Endodermal cell (in vitro differentiated cells): ENCODE data around the gene CPN1. TPM values are rescaled to one million over a fixed set of nuclear protein-coding genes. Genes with fewer than 3 reads are reported as not detected.
"Not testable (repeated sequence)": the region's sequence is repeated elsewhere in the genome, so short reads cannot be mapped to it uniquely, and the experiment has no call there.

Source experiments
- DNase-seq: peaks from one replicate; pipeline ENCODE4 v3.0.0-alpha.2; 2017
- H3K27ac ChIP-seq: 2 replicates; pipeline ENCODE4 v1.5.1; 2013; ENCODE audit warnings: mild to moderate bottlenecking, low read depth, low read length, moderate library complexity
- H3K27me3 ChIP-seq: 2 replicates; pipeline ENCODE4 v1.6.1; 2013; ENCODE audit warnings: mild to moderate bottlenecking, low read length, moderate library complexity; ENCODE audit not compliant: insufficient read depth, control insufficient read depth, poor library complexity, severe bottlenecking
- H3K36me3 ChIP-seq: 2 replicates; pipeline ENCODE4 v1.7.0; 2013; ENCODE audit warnings: mild to moderate bottlenecking, low read length, moderate library complexity; ENCODE audit not compliant: control insufficient read depth, insufficient read depth
- H3K4me1 ChIP-seq: one replicate; pipeline ENCODE4 v1.7.0; 2013; ENCODE audit warnings: low read length; ENCODE audit not compliant: control insufficient read depth, insufficient read depth
- H3K4me3 ChIP-seq: 2 replicates; pipeline ENCODE4 v1.5.1; 2013; ENCODE audit warnings: mild to moderate bottlenecking, low read length, moderate library complexity
- H3K9ac ChIP-seq: 2 replicates; pipeline ENCODE4 v1.6.1; 2013; ENCODE audit warnings: mild to moderate bottlenecking, low read length, moderate library complexity; ENCODE audit not compliant: poor library complexity, severe bottlenecking; ENCODE audit errors: extremely low read depth
- H3K9me3 ChIP-seq: 2 replicates; pipeline ENCODE4 v1.6.1; 2013; ENCODE audit warnings: mild to moderate bottlenecking, low read length, moderate library complexity; ENCODE audit not compliant: control insufficient read depth
- H3K27ac Mint-ChIP-seq: 2 replicates; pipeline ENCODE4 v1.8.0; 2020; ENCODE audit warnings: mixed read lengths
- H3K27me3 Mint-ChIP-seq: 2 replicates; pipeline ENCODE4 v1.8.0; 2021; ENCODE audit warnings: mild to moderate bottlenecking, mixed read lengths; ENCODE audit not compliant: insufficient read depth
- H3K36me3 Mint-ChIP-seq: 2 replicates; pipeline ENCODE4 v1.8.0; 2020; ENCODE audit warnings: low read depth, mixed read lengths
- H3K4me1 Mint-ChIP-seq: 2 replicates; pipeline ENCODE4 v1.8.0; 2020; ENCODE audit warnings: mixed read lengths
- H3K4me3 Mint-ChIP-seq: 2 replicates; pipeline ENCODE4 v1.8.0; 2020; ENCODE audit warnings: mild to moderate bottlenecking, moderate library complexity, mixed read lengths
- H3K9me3 Mint-ChIP-seq: 2 replicates; pipeline ENCODE4 v1.8.0; 2020; ENCODE audit warnings: mild to moderate bottlenecking, mixed read lengths
- WGBS, 2 experiments: methylation state at CpG; one replicate each; pipeline versions ENCODE4 v1.1.5 to v1.1.7; 2013; ENCODE audit warnings: missing lambda C conversion rate in 2 of 2, mixed read lengths in 1 of 2; ENCODE audit not compliant: insufficient coverage in 1 of 2, insufficient read length in 1 of 2; 5-methylcytosine and 5-hydroxymethylcytosine counted together
- total RNA-seq, 2 donors: library from RNA; stranded (reverse); fragmentation: NEBNext Ultra II Directional in 1 of 2; extraction: Animal tissue kit (Norgen Biotek cat#: 25700) in 1 of 2; gene quantifications; 2 replicates in 1 of 2; 3 replicates in 1 of 2; pipeline ENCODE4 v1.2.1, GENCODE V29; 2021
- TF ChIP-seq, protein P1 (sequence below): fragments of 200-600 bp; sonication (generic); conservative IDR thresholded peaks from 2 replicates; pipeline ENCODE4 v1.5.0; 2021; ENCODE audit warnings: antibody characterized with exemption, mild to moderate bottlenecking

Gene CPN1
- total RNA-seq, 2 donors from 2014 or later: 0.71 to 1.3 TPM

DNA sequence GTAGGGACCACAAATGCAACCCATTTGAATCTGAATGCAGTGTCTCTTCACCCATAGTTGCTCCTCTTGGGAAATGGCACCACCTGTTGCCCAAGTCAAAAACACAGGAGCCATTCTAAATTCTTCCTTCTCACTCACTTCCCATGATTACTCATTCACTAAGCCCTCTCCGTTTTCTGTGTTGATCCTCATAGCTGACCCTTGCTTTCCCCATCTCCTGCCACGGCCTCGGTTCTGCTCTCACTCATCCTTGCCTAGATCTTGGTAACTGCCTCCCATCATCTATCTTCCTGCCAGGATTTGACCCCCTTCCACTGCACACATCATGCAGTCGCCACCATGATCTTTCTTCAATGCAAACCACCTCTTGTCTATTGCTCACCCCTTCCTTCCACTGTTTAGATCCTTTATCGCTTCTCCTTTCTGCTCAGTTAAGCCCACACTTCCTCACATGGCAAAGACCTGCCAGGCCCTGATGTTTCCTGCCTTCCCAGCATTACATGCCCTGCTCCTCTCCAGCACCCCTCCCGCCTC, 19.0 kb upstream of the CPN1 start:
- H3K4me3 ChIP-seq: no peak overlapping the region
- DNase-seq: peak; percentile 62
- 65 to 66% methylated on average over 6 of the region's 6 CpGs for WGBS, 2 experiments
- peaks cover 54% of the 10 kb centered on the region for H3K9me3 Mint-ChIP-seq
- no peak overlapping the region for H3K9ac ChIP-seq
- no peak overlapping the region for H3K27ac ChIP-seq
- no peaks in the 10 kb centered on the region for H3K4me1 ChIP-seq
- H3K27ac Mint-ChIP-seq: no peak overlapping the region
- peaks cover 70% of the 10 kb centered on the region for H3K9me3 ChIP-seq
- no peaks in the 10 kb centered on the region for H3K36me3 Mint-ChIP-seq
- no peaks in the 10 kb centered on the region for H3K27me3 ChIP-seq
- TF ChIP-seq, protein P1, sequence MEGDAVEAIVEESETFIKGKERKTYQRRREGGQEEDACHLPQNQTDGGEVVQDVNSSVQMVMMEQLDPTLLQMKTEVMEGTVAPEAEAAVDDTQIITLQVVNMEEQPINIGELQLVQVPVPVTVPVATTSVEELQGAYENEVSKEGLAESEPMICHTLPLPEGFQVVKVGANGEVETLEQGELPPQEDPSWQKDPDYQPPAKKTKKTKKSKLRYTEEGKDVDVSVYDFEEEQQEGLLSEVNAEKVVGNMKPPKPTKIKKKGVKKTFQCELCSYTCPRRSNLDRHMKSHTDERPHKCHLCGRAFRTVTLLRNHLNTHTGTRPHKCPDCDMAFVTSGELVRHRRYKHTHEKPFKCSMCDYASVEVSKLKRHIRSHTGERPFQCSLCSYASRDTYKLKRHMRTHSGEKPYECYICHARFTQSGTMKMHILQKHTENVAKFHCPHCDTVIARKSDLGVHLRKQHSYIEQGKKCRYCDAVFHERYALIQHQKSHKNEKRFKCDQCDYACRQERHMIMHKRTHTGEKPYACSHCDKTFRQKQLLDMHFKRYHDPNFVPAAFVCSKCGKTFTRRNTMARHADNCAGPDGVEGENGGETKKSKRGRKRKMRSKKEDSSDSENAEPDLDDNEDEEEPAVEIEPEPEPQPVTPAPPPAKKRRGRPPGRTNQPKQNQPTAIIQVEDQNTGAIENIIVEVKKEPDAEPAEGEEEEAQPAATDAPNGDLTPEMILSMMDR: peak; percentile 77
- no peak overlapping the region for H3K4me3 Mint-ChIP-seq
- H3K36me3 ChIP-seq: no peaks in the 10 kb centered on the region
- H3K27me3 Mint-ChIP-seq: peaks cover 2% of the 10 kb centered on the region
- peaks cover 9% of the 10 kb centered on the region for H3K4me1 Mint-ChIP-seq

DNA sequence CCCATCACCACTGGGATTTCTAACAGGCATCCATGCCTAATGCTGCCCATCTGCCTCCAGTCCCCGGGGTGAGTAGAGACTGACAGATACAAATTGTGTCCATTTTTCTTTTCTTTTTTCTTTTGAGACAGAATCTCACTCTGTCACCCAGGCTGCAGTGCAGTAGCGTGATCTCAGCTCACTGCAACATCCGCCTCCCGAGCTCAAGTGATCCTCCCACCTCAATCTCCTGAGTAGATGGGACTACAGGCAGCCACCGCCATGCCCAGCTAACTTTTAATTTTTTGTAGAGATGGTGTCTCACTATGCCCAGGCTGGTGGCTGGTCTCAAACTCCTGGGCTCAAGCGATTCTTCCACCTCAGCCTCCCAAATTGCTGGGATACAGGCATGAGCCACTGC, 7.6 kb upstream of the CPN1 start:
- Histone ChIP-seq H3K27ac (no peak overlapping the region), H3K4me3 (no peak overlapping the region), H3K9me3 (peaks cover 3% of the 10 kb centered on the region), H3K9ac (no peak overlapping the region), H3K4me1 (no peaks in the 10 kb centered on the region), H3K36me3 (no peaks in the 10 kb centered on the region), H3K27me3 (no peaks in the 10 kb centered on the region)
- Mint-ChIP-seq H3K9me3 (peaks cover 10% of the 10 kb centered on the region), H3K4me3 (no peak overlapping the region), H3K36me3 (no peaks in the 10 kb centered on the region), H3K27me3 (peaks cover 14% of the 10 kb centered on the region), H3K4me1 (no peaks in the 10 kb centered on the region), H3K27ac (no peak overlapping the region)
- TF ChIP-seq, protein P1: no peak
- 72 to 94% methylated on average over 6 of the region's 6 CpGs for WGBS, 2 experiments
- no peak for DNase-seq

- H3K9me3 Mint-ChIP-seq, H3K36me3 Mint-ChIP-seq, H3K27ac ChIP-seq, H3K27me3 ChIP-seq, H3K27ac Mint-ChIP-seq, H3K36me3 ChIP-seq, H3K9ac ChIP-seq, H3K4me1 Mint-ChIP-seq, H3K4me1 ChIP-seq, H3K4me3 ChIP-seq, H3K9me3 ChIP-seq, DNase-seq, H3K4me3 Mint-ChIP-seq: not testable (repeated sequence)
- WGBS, 2 experiments: 93 to 98% methylated on average over 5 of the region's 5 CpGs
- H3K27me3 Mint-ChIP-seq: peaks cover 14% of the 10 kb centered on the region
These were observed 5.0 kb upstream of the CPN1 start for GRCh38 chr10:100086708-100087107.

DNA sequence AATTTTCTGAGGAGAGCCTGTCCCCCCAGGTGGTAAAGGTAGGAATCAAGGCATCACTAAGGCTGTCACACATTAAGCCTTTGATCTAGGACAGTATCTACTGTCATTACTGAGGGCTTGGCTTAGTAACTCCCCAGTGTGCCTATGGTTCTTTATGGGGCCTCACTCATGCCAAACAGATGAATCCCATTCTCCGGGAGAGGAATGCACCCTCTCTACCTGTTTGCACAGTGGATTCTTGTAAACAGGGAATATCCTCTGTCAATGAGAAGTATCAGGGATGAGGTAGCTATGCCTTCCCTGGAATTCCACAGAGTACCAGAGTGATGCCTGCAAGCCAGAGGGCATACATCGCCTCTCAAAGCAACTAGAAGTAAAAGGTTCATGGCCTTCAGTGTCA, 3.9 kb upstream of the CPN1 start:
- Histone ChIP-seq H3K27me3 (no peaks in the 10 kb centered on the region), H3K4me3 (no peak overlapping the region), H3K9me3 (peaks cover 3% of the 10 kb centered on the region), H3K36me3 (no peaks in the 10 kb centered on the region), H3K9ac (no peak overlapping the region), H3K27ac (no peak overlapping the region), H3K4me1 (no peaks in the 10 kb centered on the region)
- DNase-seq: no peak
- peaks cover 9% of the 10 kb centered on the region for H3K4me1 Mint-ChIP-seq
- 64 to 67% methylated on average over 2 of the region's 2 CpGs for WGBS, 2 experiments
- TF ChIP-seq, protein P1: no peak
- peaks cover 20% of the 10 kb centered on the region for H3K27me3 Mint-ChIP-seq
- no peaks in the 10 kb centered on the region for H3K36me3 Mint-ChIP-seq
- no peak overlapping the region for H3K4me3 Mint-ChIP-seq
- no peaks in the 10 kb centered on the region for H3K9me3 Mint-ChIP-seq
- H3K27ac Mint-ChIP-seq: no peak overlapping the region
